Measurements from ENCODE around the gene LEFTY1.

GRCh38 chr1:225860876-225861441 lies 28.0 kb downstream of the LEFTY1 start:
- TF ChIP-seq CTCF (IDR thresholded peaks at IDR 0.05), result no peak
- TF ChIP-seq POLR2A (IDR thresholded peaks at IDR 0.05), result no peak

All from upper lobe of left lung (tissue), 4 donors.